ENCODE measurements around the gene WDR7.

Gene WDR7

DNA sequence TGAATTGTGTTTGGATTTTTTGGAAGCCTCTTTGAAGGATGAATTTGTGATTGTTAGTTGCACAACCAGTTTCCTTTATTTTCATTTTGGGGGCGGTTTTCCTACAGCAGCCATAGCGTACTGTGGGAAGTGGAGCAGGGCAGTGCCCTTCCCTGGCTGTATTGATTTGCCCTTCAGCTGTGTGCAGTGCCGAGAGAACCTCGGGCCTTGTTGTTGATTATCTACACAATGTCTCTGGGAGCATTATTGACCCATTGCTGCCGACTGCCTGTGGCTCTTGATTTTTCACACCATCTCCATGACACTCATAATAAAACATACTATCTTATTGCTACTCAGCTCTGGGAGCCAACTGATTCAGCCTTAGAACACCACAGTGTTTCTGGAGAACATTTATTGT lies 333.6 kb downstream of the WDR7 start:
- no peak for DNase-seq (ENCODE audit: insufficient read length, low spot score)
- TF ChIP-seq, protein P1, sequence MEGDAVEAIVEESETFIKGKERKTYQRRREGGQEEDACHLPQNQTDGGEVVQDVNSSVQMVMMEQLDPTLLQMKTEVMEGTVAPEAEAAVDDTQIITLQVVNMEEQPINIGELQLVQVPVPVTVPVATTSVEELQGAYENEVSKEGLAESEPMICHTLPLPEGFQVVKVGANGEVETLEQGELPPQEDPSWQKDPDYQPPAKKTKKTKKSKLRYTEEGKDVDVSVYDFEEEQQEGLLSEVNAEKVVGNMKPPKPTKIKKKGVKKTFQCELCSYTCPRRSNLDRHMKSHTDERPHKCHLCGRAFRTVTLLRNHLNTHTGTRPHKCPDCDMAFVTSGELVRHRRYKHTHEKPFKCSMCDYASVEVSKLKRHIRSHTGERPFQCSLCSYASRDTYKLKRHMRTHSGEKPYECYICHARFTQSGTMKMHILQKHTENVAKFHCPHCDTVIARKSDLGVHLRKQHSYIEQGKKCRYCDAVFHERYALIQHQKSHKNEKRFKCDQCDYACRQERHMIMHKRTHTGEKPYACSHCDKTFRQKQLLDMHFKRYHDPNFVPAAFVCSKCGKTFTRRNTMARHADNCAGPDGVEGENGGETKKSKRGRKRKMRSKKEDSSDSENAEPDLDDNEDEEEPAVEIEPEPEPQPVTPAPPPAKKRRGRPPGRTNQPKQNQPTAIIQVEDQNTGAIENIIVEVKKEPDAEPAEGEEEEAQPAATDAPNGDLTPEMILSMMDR (IDR thresholded peaks at IDR 0.05; ENCODE audit: insufficient read depth, missing control alignments), result no peak
- no peak for FAIRE-seq

DNA sequence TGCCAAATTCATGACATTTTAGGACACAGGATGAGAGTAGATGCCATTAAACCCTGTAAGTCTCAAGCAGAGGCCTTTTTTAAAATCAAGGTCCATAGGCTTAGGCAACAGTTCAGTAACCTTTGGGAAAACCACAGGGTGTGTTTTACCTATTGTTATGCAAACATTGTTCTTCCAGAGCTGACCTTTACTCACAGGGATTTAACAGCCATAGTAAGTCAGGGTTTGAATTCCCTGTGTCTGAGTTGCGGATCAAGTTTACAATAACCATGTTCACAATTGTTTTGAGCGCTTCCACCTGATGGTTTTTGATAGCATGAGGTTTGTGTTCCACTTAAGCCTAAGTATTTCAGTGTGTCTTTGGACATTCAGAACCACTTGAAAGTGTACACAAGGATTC lies 335.7 kb downstream of the WDR7 start:
- no peak for DNase-seq (ENCODE audit: insufficient read length, low spot score)
- TF ChIP-seq, protein P1 (IDR thresholded peaks at IDR 0.05; ENCODE audit: insufficient read depth, missing control alignments), result no peak
- FAIRE-seq, result no peak

DNA sequence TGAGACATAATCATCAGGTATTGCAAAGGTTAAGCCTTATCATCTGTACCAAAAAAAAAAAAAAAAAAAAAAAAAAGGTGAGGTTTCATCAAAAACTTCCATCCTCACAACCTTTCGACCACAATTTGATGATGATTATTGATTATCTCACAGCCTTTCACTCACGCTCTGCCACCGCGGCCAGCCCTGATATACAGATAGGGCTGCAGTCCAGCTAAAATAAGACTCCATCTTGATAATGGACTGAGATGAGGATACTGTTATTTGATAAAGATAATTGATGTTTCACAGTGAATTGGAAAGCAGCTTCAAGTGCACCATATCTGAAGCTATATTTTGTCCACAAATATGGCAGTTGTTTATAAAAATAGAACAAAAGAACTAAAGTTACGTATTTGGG lies 336.1 kb downstream of the WDR7 start:
- DNase-seq (ENCODE audit: insufficient read length, low spot score) (no peak), FAIRE-seq (no peak)
- TF ChIP-seq, protein P1 (IDR thresholded peaks at IDR 0.05; ENCODE audit: insufficient read depth, missing control alignments), result no peak

DNA sequence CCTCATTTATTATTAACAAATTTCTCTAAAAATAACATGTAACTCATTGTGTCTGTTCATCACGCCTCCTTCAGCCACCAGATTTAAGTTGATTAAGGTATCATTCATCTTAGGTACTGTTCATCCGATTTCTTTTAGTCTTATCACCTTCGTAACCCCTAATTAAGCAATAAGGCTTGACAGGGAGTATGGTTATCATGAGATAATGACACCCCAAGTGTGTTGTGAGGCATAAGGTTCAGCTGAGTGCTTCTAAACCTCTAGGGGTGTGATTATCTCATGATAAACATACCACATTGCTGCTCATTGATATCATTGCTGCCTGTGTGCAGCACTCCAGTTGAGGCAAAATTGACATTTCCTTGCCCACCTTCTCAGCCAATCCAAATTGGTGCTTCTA lies 336.9 kb downstream of the WDR7 start:
- FAIRE-seq (peak; percentile 100), DNase-seq (ENCODE audit: insufficient read length, low spot score) (peak; percentile 79)
- TF ChIP-seq, protein P1 (IDR thresholded peaks at IDR 0.05; ENCODE audit: insufficient read depth, missing control alignments), result no peak

DNA sequence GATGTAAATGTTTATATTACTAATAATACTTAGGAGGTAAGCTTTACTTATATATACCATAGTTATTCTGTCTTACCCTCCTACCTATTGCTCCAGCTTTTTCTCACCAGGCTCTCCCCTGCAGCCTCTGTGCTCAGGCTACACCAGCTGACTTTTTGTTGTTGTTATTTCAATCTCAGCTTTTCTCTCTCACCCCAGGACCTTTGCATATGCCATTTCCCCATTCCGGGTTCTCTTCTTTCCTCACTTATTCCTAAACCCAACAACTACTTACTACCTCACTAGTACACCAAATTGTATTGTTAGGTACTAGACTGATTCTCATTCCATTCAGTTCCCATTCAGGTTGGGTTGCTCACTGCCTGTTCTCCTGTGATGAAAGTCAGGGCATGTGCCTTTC lies 339.5 kb downstream of the WDR7 start:
- no peak for DNase-seq (ENCODE audit: insufficient read length, low spot score)
- FAIRE-seq, result no peak
- TF ChIP-seq, protein P1 (IDR thresholded peaks at IDR 0.05; ENCODE audit: insufficient read depth, missing control alignments), result no peak

DNA sequence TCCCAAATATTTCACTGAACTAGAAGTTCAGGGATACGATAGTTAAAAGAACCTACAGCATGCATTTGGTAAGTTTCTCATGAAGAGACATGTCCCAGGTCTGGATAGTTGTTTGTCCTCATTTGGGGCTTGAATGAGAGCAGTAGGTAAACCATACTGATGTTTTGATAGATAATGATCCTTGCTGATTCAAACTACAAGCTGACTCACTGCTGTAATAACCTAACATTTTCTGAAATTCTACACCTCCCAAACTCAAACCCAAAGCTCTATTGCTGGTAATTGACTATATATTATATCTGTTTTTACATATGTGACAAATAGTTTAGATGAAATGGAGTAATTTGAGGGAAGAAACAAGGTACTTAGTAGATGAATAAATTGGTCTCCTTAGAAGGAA lies 341.6 kb downstream of the WDR7 start:
- DNase-seq (ENCODE audit: insufficient read length, low spot score), result no peak
- FAIRE-seq, result peak; percentile 99
- TF ChIP-seq, protein P1 (IDR thresholded peaks at IDR 0.05; ENCODE audit: insufficient read depth, missing control alignments), result no peak

DNA sequence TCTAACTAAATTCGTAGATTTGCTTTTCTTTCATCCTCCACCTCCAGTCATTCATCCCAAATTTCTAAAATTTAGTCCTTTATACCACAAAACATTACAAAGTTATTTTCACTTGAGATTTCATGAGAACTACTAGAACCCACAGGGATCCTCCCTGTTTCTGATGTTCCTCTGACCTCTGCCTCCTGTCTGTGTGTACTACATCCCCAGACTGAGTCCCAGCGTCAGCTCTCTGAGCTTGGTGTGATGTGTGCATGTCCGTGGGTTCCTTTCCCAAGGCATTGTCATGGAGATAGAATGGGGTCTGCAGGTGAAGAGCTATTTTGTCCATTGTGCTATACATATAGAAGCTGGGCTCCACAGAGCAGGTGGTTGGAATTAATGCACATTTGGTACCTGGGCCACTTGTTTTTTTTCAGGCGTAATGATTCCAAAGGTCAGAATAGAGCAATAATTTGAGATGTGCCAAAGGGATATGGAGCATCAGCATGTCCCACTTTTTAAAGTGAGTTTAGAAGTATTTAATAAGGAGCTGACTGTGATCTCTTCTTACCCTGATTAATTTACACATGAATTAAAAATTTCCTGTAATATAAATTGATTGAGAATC lies 344.5 kb downstream of the WDR7 start:
- DNase-seq (ENCODE audit: insufficient read length, low spot score), result no peak
- TF ChIP-seq, protein P1 (IDR thresholded peaks at IDR 0.05; ENCODE audit: insufficient read depth, missing control alignments), result peak; percentile 5
- FAIRE-seq, result no peak

Data from D721Med (cell line).